Measurements from ENCODE around the gene DHRS7.

The DHRS7 gene

GRCh38 chr14:60164712-60165546 lies at the start of gene DHRS7:
Gene DHRS7 (minus strand): TSS chr14:60165398. CDS start chr14:60165309, 89 bp downstream.
- peak; percentile 35 for DNase-seq (ENCODE audit: low read depth, low spot score)
- no peaks in the 10 kb centered on the region for H3K9me3 ChIP-seq (ENCODE audit: insufficient read depth, low read length)
- H3K4me3 ChIP-seq (ENCODE audit: insufficient read length, low read depth): peak within 1 kb of the TSS; percentile 75
- TF ChIP-seq YY1 (IDR thresholded peaks at IDR 0.05; ENCODE audit: insufficient read depth, insufficient read length) (no peak), SUZ12 (IDR thresholded peaks at IDR 0.05; ENCODE audit: extremely low read depth, insufficient read depth, insufficient read length) (no peak), ZNF274 (IDR thresholded peaks at IDR 0.05; ENCODE audit: low read depth, low read length) (no peak)
- H3K27me3 ChIP-seq (ENCODE audit: insufficient read depth, insufficient read length): peaks cover 9% of the 10 kb centered on the region
- peaks cover 2% of the 10 kb centered on the region for H3K36me3 ChIP-seq (ENCODE audit: insufficient read depth, insufficient read length, low read length)
- H3K9ac ChIP-seq (ENCODE audit: insufficient read length, low read depth): peak within 1 kb of the TSS; percentile 85
- no peaks in the 10 kb centered on the region for H3K4me1 ChIP-seq (ENCODE audit: insufficient read depth, insufficient read length)

GRCh38 chr14:60214415-60215126 lies 49.4 kb upstream of the DHRS7 start:
- Histone ChIP-seq H3K9ac (ENCODE audit: insufficient read length, low read depth) (no peak overlapping the region), H3K36me3 (ENCODE audit: insufficient read depth, insufficient read length, low read length) (no peaks in the 10 kb centered on the region), H3K27me3 (ENCODE audit: insufficient read depth, insufficient read length) (no peaks in the 10 kb centered on the region), H3K4me3 (ENCODE audit: insufficient read length, low read depth) (no peak overlapping the region), H3K9me3 (ENCODE audit: insufficient read depth, low read length) (no peaks in the 10 kb centered on the region), H3K4me1 (ENCODE audit: insufficient read depth, insufficient read length) (no peaks in the 10 kb centered on the region)
- DNase-seq (ENCODE audit: low read depth, low spot score): no peak
- TF ChIP-seq YY1 (IDR thresholded peaks at IDR 0.05; ENCODE audit: insufficient read depth, insufficient read length) (no peak), SUZ12 (IDR thresholded peaks at IDR 0.05; ENCODE audit: extremely low read depth, insufficient read depth, insufficient read length) (no peak), ZNF274 (IDR thresholded peaks at IDR 0.05; ENCODE audit: low read depth, low read length) (no peak)

- Histone ChIP-seq H3K4me3 (ENCODE audit: insufficient read length, low read depth) (no peak overlapping the region), H3K4me1 (ENCODE audit: insufficient read depth, insufficient read length) (no peaks in the 10 kb centered on the region), H3K9ac (ENCODE audit: insufficient read length, low read depth) (no peak overlapping the region), H3K27me3 (ENCODE audit: insufficient read depth, insufficient read length) (no peaks in the 10 kb centered on the region), H3K36me3 (ENCODE audit: insufficient read depth, insufficient read length, low read length) (no peaks in the 10 kb centered on the region), H3K9me3 (ENCODE audit: insufficient read depth, low read length) (no peaks in the 10 kb centered on the region)
- DNase-seq (ENCODE audit: low read depth, low spot score): no peak
- TF ChIP-seq SUZ12 (IDR thresholded peaks at IDR 0.05; ENCODE audit: extremely low read depth, insufficient read depth, insufficient read length) (no peak), ZNF274 (IDR thresholded peaks at IDR 0.05; ENCODE audit: low read depth, low read length) (no peak), YY1 (IDR thresholded peaks at IDR 0.05; ENCODE audit: insufficient read depth, insufficient read length) (no peak)
Measured at GRCh38 chr14:60214003-60214402, 48.8 kb upstream of the DHRS7 start.

- H3K9me3 ChIP-seq (ENCODE audit: insufficient read depth, low read length): no peaks in the 10 kb centered on the region
- no peak overlapping the region for H3K9ac ChIP-seq (ENCODE audit: insufficient read length, low read depth)
- no peaks in the 10 kb centered on the region for H3K27me3 ChIP-seq (ENCODE audit: insufficient read depth, insufficient read length)
- no peak for DNase-seq (ENCODE audit: low read depth, low spot score)
- TF ChIP-seq SUZ12 (IDR thresholded peaks at IDR 0.05; ENCODE audit: extremely low read depth, insufficient read depth, insufficient read length) (no peak), ZNF274 (IDR thresholded peaks at IDR 0.05; ENCODE audit: low read depth, low read length) (no peak), YY1 (IDR thresholded peaks at IDR 0.05; ENCODE audit: insufficient read depth, insufficient read length) (no peak)
- no peaks in the 10 kb centered on the region for H3K36me3 ChIP-seq (ENCODE audit: insufficient read depth, insufficient read length, low read length)
- H3K4me1 ChIP-seq (ENCODE audit: insufficient read depth, insufficient read length): no peaks in the 10 kb centered on the region
- H3K4me3 ChIP-seq (ENCODE audit: insufficient read length, low read depth): no peak overlapping the region
Measured at GRCh38 chr14:60212503-60213371, 47.5 kb upstream of the DHRS7 start.

GRCh38 chr14:60211153-60211552 lies 46.0 kb upstream of the DHRS7 start:
- Histone ChIP-seq H3K9me3 (ENCODE audit: insufficient read depth, low read length) (no peaks in the 10 kb centered on the region), H3K9ac (ENCODE audit: insufficient read length, low read depth) (no peak overlapping the region), H3K36me3 (ENCODE audit: insufficient read depth, insufficient read length, low read length) (no peaks in the 10 kb centered on the region), H3K27me3 (ENCODE audit: insufficient read depth, insufficient read length) (no peaks in the 10 kb centered on the region), H3K4me1 (ENCODE audit: insufficient read depth, insufficient read length) (no peaks in the 10 kb centered on the region), H3K4me3 (ENCODE audit: insufficient read length, low read depth) (no peak overlapping the region)
- no peak for DNase-seq (ENCODE audit: low read depth, low spot score)
- TF ChIP-seq SUZ12 (IDR thresholded peaks at IDR 0.05; ENCODE audit: extremely low read depth, insufficient read depth, insufficient read length) (no peak), YY1 (IDR thresholded peaks at IDR 0.05; ENCODE audit: insufficient read depth, insufficient read length) (no peak), ZNF274 (IDR thresholded peaks at IDR 0.05; ENCODE audit: low read depth, low read length) (no peak)

GRCh38 chr14:60210703-60211102 lies 45.5 kb upstream of the DHRS7 start:
- H3K4me1 ChIP-seq (ENCODE audit: insufficient read depth, insufficient read length): no peaks in the 10 kb centered on the region
- TF ChIP-seq ZNF274 (IDR thresholded peaks at IDR 0.05; ENCODE audit: low read depth, low read length) (no peak), SUZ12 (IDR thresholded peaks at IDR 0.05; ENCODE audit: extremely low read depth, insufficient read depth, insufficient read length) (no peak), YY1 (IDR thresholded peaks at IDR 0.05; ENCODE audit: insufficient read depth, insufficient read length) (no peak)
- H3K9me3 ChIP-seq (ENCODE audit: insufficient read depth, low read length): no peaks in the 10 kb centered on the region
- no peak overlapping the region for H3K9ac ChIP-seq (ENCODE audit: insufficient read length, low read depth)
- H3K36me3 ChIP-seq (ENCODE audit: insufficient read depth, insufficient read length, low read length): no peaks in the 10 kb centered on the region
- no peak overlapping the region for H3K4me3 ChIP-seq (ENCODE audit: insufficient read length, low read depth)
- DNase-seq (ENCODE audit: low read depth, low spot score): no peak
- no peaks in the 10 kb centered on the region for H3K27me3 ChIP-seq (ENCODE audit: insufficient read depth, insufficient read length)
